ENCODE measurements around the gene SCFD2.

- TF ChIP-seq HOXA7 (CRISPR knock-in tag; IDR thresholded peaks at IDR 0.05) (no peak), RAD21 (conservative IDR thresholded peaks at IDR 0.05 in 1 of 2, IDR thresholded peaks at IDR 0.05 in 1 of 2) (no peak), POLR2A (IDR thresholded peaks at IDR 0.05; ENCODE audit: low read length) (no peak), CBX8 (IDR thresholded peaks at IDR 0.05) (no peak), JUNB (IDR thresholded peaks at IDR 0.05) (no peak)
Measured at GRCh38 chr4:53131562-53131925, 234.3 kb downstream of the SCFD2 start.
